ENCODE results near the gene LRRC17.

GRCh38 chr7:102974366-102975236 lies 61.8 kb downstream of the LRRC17 start:
- TF ChIP-seq EP300 (IDR thresholded peaks at IDR 0.05), result no peak
- TF ChIP-seq POLR2AphosphoS5 (IDR thresholded peaks at IDR 0.05), result no peak
- no peak for TF ChIP-seq CTCF (IDR thresholded peaks at IDR 0.05)

Measured in esophagus muscularis mucosa (tissue), 4 donors.